ENCODE data around the gene RNF121. TPM values are rescaled to one million over a fixed set of nuclear protein-coding genes. Genes with fewer than 3 reads are reported as not detected.

RNF121 gene
- total RNA-seq, 1 donor: 22.9 TPM

DNA sequence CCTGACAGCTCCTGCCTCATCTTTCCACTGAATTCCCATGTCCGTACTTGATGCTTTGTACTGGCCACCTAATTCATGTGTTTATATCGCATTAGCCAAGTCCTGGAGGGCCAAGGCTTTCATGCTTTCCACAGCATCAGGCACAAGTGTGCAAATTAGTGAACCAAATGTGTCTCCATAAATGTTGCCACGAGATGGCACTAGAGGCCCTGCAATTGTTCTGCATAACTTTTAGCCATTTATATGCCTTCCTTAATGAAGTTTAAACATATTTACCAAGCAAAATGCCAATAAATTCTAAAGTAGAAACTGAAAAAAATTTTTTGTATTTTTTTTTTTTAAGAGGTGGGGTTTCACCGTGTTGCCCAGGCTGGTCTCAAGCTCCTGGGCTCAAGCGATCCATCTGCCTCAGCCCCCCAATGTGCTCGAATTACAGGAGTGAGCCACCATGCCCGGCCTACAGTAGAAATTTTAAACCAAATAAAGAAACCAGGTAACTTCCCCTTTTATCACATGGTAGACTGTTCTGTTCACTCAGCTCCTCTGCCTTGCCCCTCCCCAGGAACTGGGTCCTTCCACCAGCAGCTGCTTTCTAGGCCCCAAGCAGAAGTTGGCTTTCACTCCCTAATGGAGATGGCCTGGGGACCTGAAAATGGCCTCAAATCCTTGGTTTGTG is 49.0 kb downstream of the RNF121 start:
- no peak overlapping the region for H3K4me3 ChIP-seq (ENCODE audit: low read depth, low read length)
- DNase-seq (ENCODE audit: low read depth): peak; percentile 75
- TF ChIP-seq, protein P1, sequence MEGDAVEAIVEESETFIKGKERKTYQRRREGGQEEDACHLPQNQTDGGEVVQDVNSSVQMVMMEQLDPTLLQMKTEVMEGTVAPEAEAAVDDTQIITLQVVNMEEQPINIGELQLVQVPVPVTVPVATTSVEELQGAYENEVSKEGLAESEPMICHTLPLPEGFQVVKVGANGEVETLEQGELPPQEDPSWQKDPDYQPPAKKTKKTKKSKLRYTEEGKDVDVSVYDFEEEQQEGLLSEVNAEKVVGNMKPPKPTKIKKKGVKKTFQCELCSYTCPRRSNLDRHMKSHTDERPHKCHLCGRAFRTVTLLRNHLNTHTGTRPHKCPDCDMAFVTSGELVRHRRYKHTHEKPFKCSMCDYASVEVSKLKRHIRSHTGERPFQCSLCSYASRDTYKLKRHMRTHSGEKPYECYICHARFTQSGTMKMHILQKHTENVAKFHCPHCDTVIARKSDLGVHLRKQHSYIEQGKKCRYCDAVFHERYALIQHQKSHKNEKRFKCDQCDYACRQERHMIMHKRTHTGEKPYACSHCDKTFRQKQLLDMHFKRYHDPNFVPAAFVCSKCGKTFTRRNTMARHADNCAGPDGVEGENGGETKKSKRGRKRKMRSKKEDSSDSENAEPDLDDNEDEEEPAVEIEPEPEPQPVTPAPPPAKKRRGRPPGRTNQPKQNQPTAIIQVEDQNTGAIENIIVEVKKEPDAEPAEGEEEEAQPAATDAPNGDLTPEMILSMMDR (IDR thresholded peaks at IDR 0.05; ENCODE audit: insufficient read depth, low read length): peak; percentile 72

DNA sequence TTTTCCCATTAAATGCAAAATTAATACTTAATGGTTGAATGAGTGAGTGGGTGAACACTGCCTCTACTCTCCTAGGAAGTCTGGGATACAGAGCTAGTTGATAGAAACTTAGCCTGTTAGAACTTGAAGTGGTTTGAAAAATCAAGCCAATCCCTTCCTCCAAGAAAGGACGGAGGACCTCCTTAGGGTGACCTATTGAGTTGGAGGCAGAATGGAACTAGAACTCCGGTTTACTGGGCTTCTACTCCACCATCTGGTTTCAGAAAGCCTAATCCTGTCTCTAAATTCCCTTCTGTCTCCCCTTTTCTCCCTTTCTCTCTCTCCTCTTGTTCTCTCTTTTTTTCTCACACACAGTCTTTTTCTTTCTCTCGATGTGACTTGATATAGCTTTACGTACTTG is 50.2 kb downstream of the RNF121 start:
- TF ChIP-seq, protein P1 (IDR thresholded peaks at IDR 0.05; ENCODE audit: insufficient read depth, low read length): no peak
- no peak overlapping the region for H3K4me3 ChIP-seq (ENCODE audit: low read depth, low read length)
- DNase-seq (ENCODE audit: low read depth): no peak

DNA sequence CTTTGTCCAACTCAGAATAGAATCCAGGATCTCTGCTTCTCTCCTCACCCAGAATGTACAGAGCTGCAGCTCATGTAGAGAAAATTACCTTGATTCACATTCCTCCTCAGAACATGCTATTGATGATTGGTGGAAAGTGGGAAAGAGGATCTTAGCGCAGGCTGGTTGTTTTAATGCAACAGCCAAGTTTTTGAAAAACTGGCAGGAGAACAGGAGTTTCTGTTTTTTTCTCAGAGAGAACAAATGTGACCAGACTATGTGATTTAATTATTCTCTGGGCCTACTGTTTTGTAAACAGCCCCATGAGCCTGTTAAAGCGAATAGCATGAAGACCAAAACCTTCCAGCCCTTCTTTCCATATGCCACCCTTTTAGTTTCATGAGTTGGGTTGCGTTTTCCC is 50.8 kb downstream of the RNF121 start:
- no peak overlapping the region for H3K4me3 ChIP-seq (ENCODE audit: low read depth, low read length)
- no peak for DNase-seq (ENCODE audit: low read depth)
- TF ChIP-seq, protein P1 (IDR thresholded peaks at IDR 0.05; ENCODE audit: insufficient read depth, low read length): no peak

DNA sequence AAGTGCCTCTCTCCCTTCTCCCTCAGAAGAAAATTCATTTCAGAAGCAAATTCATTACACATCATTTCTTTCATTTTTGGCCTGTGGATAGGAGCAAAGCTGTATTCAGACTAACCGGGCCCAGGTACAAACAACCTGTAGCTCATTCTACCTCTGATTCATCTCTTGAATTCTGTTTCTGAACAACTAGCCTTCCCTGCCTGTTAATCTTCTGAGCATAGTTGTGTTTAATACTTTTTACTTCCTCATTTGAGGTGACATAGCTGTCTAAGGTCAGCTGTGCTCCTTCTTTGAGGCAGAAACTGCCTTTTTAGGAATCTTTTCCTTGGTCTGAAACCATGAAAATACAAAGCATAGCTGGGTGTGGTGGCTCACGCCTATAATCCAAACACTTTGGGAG is 57.3 kb downstream of the RNF121 start:
- DNase-seq (ENCODE audit: low read depth): no peak
- no peak overlapping the region for H3K4me3 ChIP-seq (ENCODE audit: low read depth, low read length)
- TF ChIP-seq, protein P1 (IDR thresholded peaks at IDR 0.05; ENCODE audit: insufficient read depth, low read length): no peak

DNA sequence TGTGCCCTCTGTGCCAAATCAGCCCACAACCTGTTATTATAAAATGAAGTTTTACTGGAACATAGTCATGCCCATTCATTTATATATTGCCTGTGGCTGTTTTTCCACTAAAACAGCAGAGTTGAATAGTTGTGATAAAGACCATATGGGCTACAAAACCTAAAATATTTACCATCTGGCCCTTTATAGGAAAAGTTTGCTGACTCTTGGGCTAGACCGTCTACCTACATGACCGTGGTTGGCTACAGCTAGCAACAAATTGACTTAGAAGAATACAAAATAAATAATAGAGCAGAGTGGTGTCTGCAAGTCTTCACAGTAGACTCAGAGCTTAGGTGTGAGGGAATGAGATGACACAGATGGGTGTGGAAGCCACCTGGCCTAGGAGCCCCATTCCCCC is 58.7 kb downstream of the RNF121 start:
- H3K4me3 ChIP-seq (ENCODE audit: low read depth, low read length): no peak overlapping the region
- DNase-seq (ENCODE audit: low read depth): no peak
- TF ChIP-seq, protein P1 (IDR thresholded peaks at IDR 0.05; ENCODE audit: insufficient read depth, low read length): no peak

DNA sequence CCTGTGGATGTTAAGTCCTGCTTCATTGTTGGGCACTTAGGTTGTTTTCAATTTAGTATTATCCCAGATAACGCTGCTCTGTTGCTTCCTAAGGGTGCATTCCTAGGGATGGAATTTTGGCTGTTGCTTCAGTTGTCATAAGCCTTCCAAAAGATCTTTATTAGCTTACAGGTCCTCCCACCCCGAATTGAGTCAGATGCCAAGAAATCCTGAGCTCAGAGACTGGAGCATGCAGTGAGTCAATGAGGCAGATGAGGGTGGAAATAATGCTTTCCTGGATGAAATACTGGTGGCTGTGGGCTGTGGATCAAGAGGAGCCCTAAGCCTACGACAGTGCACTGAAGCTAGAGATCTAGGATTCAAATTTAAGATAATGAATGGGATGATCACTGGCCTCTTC is 59.2 kb downstream of the RNF121 start:
- peak; percentile 97 for DNase-seq (ENCODE audit: low read depth)
- H3K4me3 ChIP-seq (ENCODE audit: low read depth, low read length): no peak overlapping the region
- TF ChIP-seq, protein P1 (IDR thresholded peaks at IDR 0.05; ENCODE audit: insufficient read depth, low read length): no peak

DNA sequence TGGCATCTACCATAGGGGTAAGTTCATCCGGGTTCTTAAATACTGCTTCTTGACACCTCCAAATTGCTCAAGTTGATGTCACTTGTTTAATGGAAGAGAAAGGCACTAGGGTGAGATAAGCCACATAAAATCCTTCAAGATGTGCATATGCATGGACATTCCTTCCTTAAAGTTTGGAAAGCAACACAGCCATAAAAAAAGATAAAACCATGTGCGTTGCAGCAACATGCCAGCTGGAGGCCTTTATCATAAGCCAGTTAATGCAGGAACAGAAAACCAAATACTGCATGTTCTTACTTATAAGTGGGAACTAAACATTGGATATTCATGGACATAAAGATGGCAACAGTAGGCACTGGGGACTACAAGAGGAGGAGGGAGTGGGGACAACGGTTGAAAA is 61.9 kb downstream of the RNF121 start:
- no peak overlapping the region for H3K4me3 ChIP-seq (ENCODE audit: low read depth, low read length)
- no peak for DNase-seq (ENCODE audit: low read depth)
- TF ChIP-seq, protein P1 (IDR thresholded peaks at IDR 0.05; ENCODE audit: insufficient read depth, low read length): no peak
